Measurements from ENCODE around the gene PCMTD2. TPM values are rescaled to one million over a fixed set of nuclear protein-coding genes. Genes with fewer than 3 reads are reported as not detected.
"Not testable (repeated sequence)": the region's sequence is repeated elsewhere in the genome, so short reads cannot be mapped to it uniquely, and the experiment has no call there.

PCMTD2 gene
- total RNA-seq, 1 experiment from 2014 or later = 52.0 TPM

DNA sequence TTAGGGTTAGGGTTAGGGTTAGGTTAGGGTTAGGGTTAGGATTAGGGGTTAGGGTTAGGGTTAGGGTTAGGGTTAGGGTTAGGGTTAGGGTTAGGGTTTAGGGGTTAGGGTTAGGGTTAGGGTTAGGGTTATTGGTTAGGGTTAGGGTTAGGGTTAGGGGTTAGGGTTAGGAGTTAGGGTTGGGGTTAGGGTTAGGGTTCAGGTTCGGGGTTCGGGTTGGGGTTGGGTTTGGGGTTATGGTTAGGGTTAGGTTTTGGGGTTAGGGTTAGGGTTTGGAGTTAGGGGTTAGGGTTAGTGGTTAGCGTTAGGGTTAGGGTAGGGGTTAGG lies 31.7 kb downstream of the PCMTD2 start:
- not testable (repeated sequence) for H2AFZ ChIP-seq (ENCODE audit: low read length); H2BK5ac ChIP-seq (ENCODE audit: insufficient read length, low read length); H3K4me2 ChIP-seq (ENCODE audit: insufficient read depth, insufficient read length, low read length); H3K9me3 ChIP-seq (ENCODE audit: control insufficient read depth, low read depth, low read length); H2AK5ac ChIP-seq (ENCODE audit: insufficient read length, low read length); H3T11ph ChIP-seq (ENCODE audit: low read length); H3K23me2 ChIP-seq (ENCODE audit: insufficient read length, low read depth, low read length, poor library complexity, severe bottlenecking); H2BK20ac ChIP-seq (ENCODE audit: low read depth, low read length, poor library complexity, severe bottlenecking); H3K4me3 Mint-ChIP-seq; H4K91ac ChIP-seq (ENCODE audit: insufficient read length, low read depth, low read length); H2BK120ac ChIP-seq (ENCODE audit: low read depth, low read length, poor library complexity, severe bottlenecking); H3K14ac ChIP-seq (ENCODE audit: insufficient read depth, low read length); H3K4ac ChIP-seq (ENCODE audit: low read depth, low read length); H3K18ac ChIP-seq (ENCODE audit: insufficient read length, low read depth, low read length); H3K4me1 Mint-ChIP-seq; H3K79me1 ChIP-seq (ENCODE audit: insufficient read depth, low read depth, low read length, poor library complexity, severe bottlenecking); H3K9ac ChIP-seq (ENCODE audit: extremely low read depth, insufficient read length, low read length); H3K56ac ChIP-seq (ENCODE audit: insufficient read length, low read depth, low read length); H3K27ac Mint-ChIP-seq; H3K23ac ChIP-seq (ENCODE audit: insufficient read length, low read depth, low read length); DNase-seq; H3K4me1 ChIP-seq (ENCODE audit: insufficient read depth, low read length); H2BK15ac ChIP-seq (ENCODE audit: low read depth, low read length); H3K27ac ChIP-seq (ENCODE audit: insufficient read length, low read depth, low read length); H2BK12ac ChIP-seq (ENCODE audit: insufficient read length, low read depth, low read length); H3K27me3 Mint-ChIP-seq (ENCODE audit: low read depth); H4K5ac ChIP-seq (ENCODE audit: insufficient read length, low read depth, low read length); H3K27me3 ChIP-seq (ENCODE audit: insufficient read depth, low read length); H4K8ac ChIP-seq (replicated peaks; ENCODE audit: insufficient read length, low read depth, low read length); H4K20me1 ChIP-seq (ENCODE audit: control insufficient read depth, insufficient read depth, insufficient read length); H3K79me2 ChIP-seq (ENCODE audit: insufficient read depth, low read length)
- WGBS (ENCODE audit: extremely low coverage, insufficient read length, low lambda C conversion rate) = 100% methylated on average over 3 of the region's 3 CpGs
- Mint-ChIP-seq H3K9me3 (peaks cover 40 to 42% of the 10 kb centered on the region in 2 experiments), H3K36me3 (ENCODE audit: insufficient read depth in 1 of 3, low read depth in 3 of 3) (peaks cover 17 to 20% (median 18%) of the 10 kb centered on the region in 3 experiments)

DNA sequence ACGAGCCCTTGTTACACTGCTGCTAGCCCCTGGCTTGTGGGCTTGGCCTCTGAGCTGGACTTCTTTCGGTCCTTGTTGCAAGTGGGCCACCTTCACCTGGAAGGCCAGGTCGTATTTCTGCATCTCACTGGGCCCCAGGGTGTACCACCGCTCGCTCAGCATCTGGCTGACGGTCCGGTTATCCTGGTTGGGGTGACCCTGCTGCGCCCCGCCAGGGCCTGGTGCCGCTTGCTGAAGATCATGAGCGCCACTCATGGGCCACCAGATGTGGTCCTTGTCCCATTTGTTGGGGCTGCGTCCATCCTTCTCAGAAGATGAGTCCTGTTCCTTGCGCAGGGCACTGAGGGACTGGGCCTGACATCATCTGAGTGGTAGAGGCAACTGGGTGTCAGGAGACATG lies 36.6 kb downstream of the PCMTD2 start:
- not testable (repeated sequence) for H3K27ac ChIP-seq (ENCODE audit: insufficient read length, low read depth, low read length); H3K9me3 Mint-ChIP-seq; H2BK12ac ChIP-seq (ENCODE audit: insufficient read length, low read depth, low read length); H4K20me1 ChIP-seq (ENCODE audit: control insufficient read depth, insufficient read depth, insufficient read length); H2AK5ac ChIP-seq (ENCODE audit: insufficient read length, low read length); H2BK20ac ChIP-seq (ENCODE audit: low read depth, low read length, poor library complexity, severe bottlenecking); H2BK120ac ChIP-seq (ENCODE audit: low read depth, low read length, poor library complexity, severe bottlenecking); H2BK15ac ChIP-seq (ENCODE audit: low read depth, low read length); H3K79me2 ChIP-seq (ENCODE audit: insufficient read depth, low read length); H3K4me1 ChIP-seq (ENCODE audit: insufficient read depth, low read length); H3K56ac ChIP-seq (ENCODE audit: insufficient read length, low read depth, low read length); H3K27me3 Mint-ChIP-seq (ENCODE audit: low read depth); H3K27ac Mint-ChIP-seq; H3K18ac ChIP-seq (ENCODE audit: insufficient read length, low read depth, low read length); H2AFZ ChIP-seq (ENCODE audit: low read length); H3K9me3 ChIP-seq (ENCODE audit: control insufficient read depth, low read depth, low read length); H3K27me3 ChIP-seq (ENCODE audit: insufficient read depth, low read length); DNase-seq; H3K36me3 Mint-ChIP-seq (ENCODE audit: insufficient read depth in 1 of 3, low read depth in 3 of 3); H3K23ac ChIP-seq (ENCODE audit: insufficient read length, low read depth, low read length); H3K14ac ChIP-seq (ENCODE audit: insufficient read depth, low read length); H3K4me1 Mint-ChIP-seq; H3K4me2 ChIP-seq (ENCODE audit: insufficient read depth, insufficient read length, low read length); H4K8ac ChIP-seq (replicated peaks; ENCODE audit: insufficient read length, low read depth, low read length); H3K4ac ChIP-seq (ENCODE audit: low read depth, low read length); H2BK5ac ChIP-seq (ENCODE audit: insufficient read length, low read length); H3K79me1 ChIP-seq (ENCODE audit: insufficient read depth, low read depth, low read length, poor library complexity, severe bottlenecking); H3K4me3 Mint-ChIP-seq; H3T11ph ChIP-seq (ENCODE audit: low read length); H4K5ac ChIP-seq (ENCODE audit: insufficient read length, low read depth, low read length); H3K9ac ChIP-seq (ENCODE audit: extremely low read depth, insufficient read length, low read length); H4K91ac ChIP-seq (ENCODE audit: insufficient read length, low read depth, low read length); H3K23me2 ChIP-seq (ENCODE audit: insufficient read length, low read depth, low read length, poor library complexity, severe bottlenecking)
- no CpG with 5 or more reads among the region's 13 CpGs for WGBS (ENCODE audit: extremely low coverage, insufficient read length, low lambda C conversion rate)
